A549 (cell line): ENCODE measurements around the gene AUTS2. TPM values are rescaled to one million over a fixed set of nuclear protein-coding genes. Genes with fewer than 3 reads are reported as not detected.

Experiments
- ATAC-seq, 2 experiments: fragments of 200-7000 bp in 1 of 2; fragments of >200 bp in 1 of 2; cut with Nextera tagmentation in 1 of 2; cut with Tn5 transposase in 1 of 2; 3 replicates each; pipeline versions ENCODE4 v1.8.0 to v1.9.1; 2018 to 2020; ENCODE audit warnings: mild to moderate bottlenecking in 1 of 2, moderate library complexity in 1 of 2
- CTCF ChIA-PET: fragments of 300-600 bp; sonication (Branson Sonifier 250); formaldehyde crosslinking; extraction: SDS; loops from one replicate; lab custom pipeline; 2021; ENCODE audit warnings: antibody characterized with exemption, inconsistent platforms; lab: Yijun Ruan, JAX
- POLR2A ChIA-PET: fragments of 350-600 bp; formaldehyde crosslinking; extraction: SDS; loops from one replicate; lab custom pipeline; 2021; ENCODE audit warnings: antibody characterized with exemption, inconsistent platforms; lab: Yijun Ruan, JAX
- DNase-seq, 2 experiments: peaks; one replicate each; pipeline versions ENCODE4 v3.0.0 to v3.0.0-alpha.2; 2011 to 2016; ENCODE audit warnings: low read depth in 1 of 2, low spot score in 1 of 2
- FAIRE-seq: peaks from 2 replicates; lab custom pipeline; 2011; peaks lifted over from hg19 to GRCh38; lab: Jason Lieb, UNC
- H3K27ac ChIP-seq, 2 experiments: fragments of >200 bp; sonication (Bioruptor Twin); formaldehyde crosslinking; 3 replicates each; pipeline ENCODE4 v1.5.1; 2016 to 2017
- H3K4me1 ChIP-seq: fragments of >200 bp; sonication (Bioruptor Twin); formaldehyde crosslinking; 3 replicates; pipeline ENCODE4 v1.6.1; 2016
- H3K4me2 ChIP-seq: fragments of >200 bp; sonication (Bioruptor Twin); formaldehyde crosslinking; 3 replicates; pipeline ENCODE4 v1.6.1; 2016
- H3K4me3 ChIP-seq: fragments of >200 bp; sonication (Bioruptor Twin); formaldehyde crosslinking; 3 replicates; pipeline ENCODE4 v1.5.1; 2016
- H3K9me3 ChIP-seq: fragments of >200 bp; sonication (Bioruptor Twin); formaldehyde crosslinking; 3 replicates; pipeline ENCODE4 v1.6.1; 2016
- ATOH8 ChIP-seq: fragments of 250-450 bp; sonication (Bioruptor Pico); IDR thresholded peaks from 2 replicates; pipeline ENCODE4 v1.5.0; 2020; ENCODE audit warnings: low read depth, mild to moderate bottlenecking, moderate library complexity
- CBX2 ChIP-seq: fragments of 200-600 bp; sonication (generic); IDR thresholded peaks from 2 replicates; pipeline ENCODE4 v1.6.1; 2016; ENCODE audit warnings: low read depth, mild to moderate bottlenecking, borderline replicate concordance
- CEBPB ChIP-seq, 2 experiments: fragments of >200 bp in 1 of 2; sonication (Bioruptor Twin) in 1 of 2; formaldehyde crosslinking in 1 of 2; IDR thresholded peaks; 2 replicates each; pipeline ENCODE4 v1.6.1; 2012 to 2016
- EHF ChIP-seq: fragments of 250-450 bp; sonication (Bioruptor Pico); IDR thresholded peaks from 2 replicates; pipeline ENCODE4 v1.5.0; 2020; ENCODE audit warnings: mild to moderate bottlenecking
- FOSB ChIP-seq: fragments of 250-450 bp; sonication (Bioruptor Pico); IDR thresholded peaks from 2 replicates; pipeline ENCODE4 v1.5.0; 2020; ENCODE audit warnings: mild to moderate bottlenecking, moderate library complexity
- FOSL2 ChIP-seq, 2 experiments: fragments of 450-650 bp in 1 of 2; fragments of >200 bp in 1 of 2; sonication (Bioruptor Twin) in 1 of 2; formaldehyde crosslinking; IDR thresholded peaks; 2 replicates each; pipeline versions ENCODE4 v1.5.0 to v1.6.1; 2016 to 2020; ENCODE audit warnings: mild to moderate bottlenecking in 1 of 2, moderate library complexity in 1 of 2
- HMGXB4 ChIP-seq: fragments of 250-450 bp; sonication (Bioruptor Pico); IDR thresholded peaks from 2 replicates; pipeline ENCODE4 v1.5.0; 2021; ENCODE audit warnings: mild to moderate bottlenecking, moderate library complexity, borderline replicate concordance
- JUNB ChIP-seq: fragments of >200 bp; sonication (Bioruptor Twin); formaldehyde crosslinking; IDR thresholded peaks from 2 replicates; pipeline ENCODE4 v1.6.1; 2016
- MAFK ChIP-seq: fragments of 450-650 bp; IDR thresholded peaks from 2 replicates; pipeline ENCODE4 v1.6.1; 2014; ENCODE audit not compliant: partially characterized antibody
- NPAS2 ChIP-seq: fragments of 250-450 bp; sonication (Bioruptor Pico); IDR thresholded peaks from 2 replicates; pipeline ENCODE4 v1.8.0; 2022; ENCODE audit warnings: mild to moderate bottlenecking, moderate library complexity, borderline replicate concordance
- NR3C1 ChIP-seq: fragments of >200 bp; sonication (Bioruptor Twin); formaldehyde crosslinking; IDR thresholded peaks from 3 replicates; pipeline ENCODE4 v1.6.1; 2017
- RARB ChIP-seq: fragments of 250-450 bp; sonication (Bioruptor Pico); IDR thresholded peaks from 2 replicates; pipeline ENCODE4 v1.8.0; 2021; ENCODE audit warnings: mild to moderate bottlenecking, moderate library complexity
- RFX5 ChIP-seq: fragments of 450-650 bp; IDR thresholded peaks from 2 replicates; pipeline ENCODE4 v1.7.1; 2014; ENCODE audit warnings: antibody characterized with exemption, mild to moderate bottlenecking, moderate library complexity
- WGBS: methylation state at CpG from one replicate; pipeline ENCODE4 v1.1.6; 2017; ENCODE audit errors: missing lambda C conversion rate; 5-methylcytosine and 5-hydroxymethylcytosine counted together
- polyA plus RNA-seq, 4 experiments: library from polyadenylated mRNA; depleted of rRNA in 3 of 4; stranded (reverse); fragments of >200 nt; fragmentation: RNase III in 1 of 4; extraction: RNeasy Plus Mini Kit Qiagen cat#74134 plus additional on column Dnase treatment in 1 of 4; gene quantifications; 2 replicates in 3 of 4; 3 replicates in 1 of 4; pipeline ENCODE4 v1.2.3, GENCODE V29; 2011 to 2017
- TF ChIP-seq, protein P1 (sequence below): fragments of >200 bp; sonication (Bioruptor Twin); formaldehyde crosslinking; IDR thresholded peaks from 2 replicates; pipeline ENCODE4 v1.6.1; 2016

AUTS2 gene
- polyA plus RNA-seq, 2 of the 4 experiments (the other 2 are of a cell fraction): 1.6 to 3.6 TPM

DNA sequence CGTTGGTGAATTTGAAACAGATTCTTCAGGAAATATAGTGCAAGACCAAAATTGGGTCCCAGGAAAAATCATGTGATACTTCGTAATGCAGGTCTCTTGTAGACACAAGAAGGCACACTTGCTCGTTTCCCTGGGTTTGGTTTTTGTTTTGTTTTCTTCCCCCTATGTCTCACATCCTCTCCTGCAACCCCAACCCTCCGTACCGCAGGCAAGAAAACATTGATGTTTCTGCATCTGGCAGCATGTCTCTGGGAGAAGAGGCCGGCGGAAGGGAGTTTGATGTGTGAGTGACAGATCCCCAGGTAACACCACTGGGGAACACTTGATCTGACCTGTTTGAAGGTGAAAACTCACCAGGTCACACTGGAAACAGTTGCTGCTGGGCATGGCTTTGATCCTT, 718.5 kb downstream of the AUTS2 start:
- Histone ChIP-seq H3K4me3 (no peak overlapping the region), H3K9me3 (no peaks in the 10 kb centered on the region)
- no peak for ATAC-seq
- TF ChIP-seq CEBPB (IDR thresholded peaks at IDR 0.05): no peak
- TF ChIP-seq, all 56 proteins: peak for 0
- peaks cover 27% of the 10 kb centered on the region for H3K4me1 ChIP-seq
- CTCF ChIA-PET: interaction anchor here (0.6 kb wide), 1 partner anchor 213 kb away, joined by 3 read pairs; no protein-coding TSS in a partner anchor
- 19% methylated on average over 7 of the region's 7 CpGs for WGBS
- peak overlapping the region in 1 of 2 experiments; percentile 31; a peak in 2 of 6 replicates for H3K27ac ChIP-seq
- FAIRE-seq: no peak
- POLR2A ChIA-PET: no interaction called here
- peak in 1 of 2 experiments; percentile 4 for DNase-seq
- peak overlapping the region; percentile 63 for H3K4me2 ChIP-seq

DNA sequence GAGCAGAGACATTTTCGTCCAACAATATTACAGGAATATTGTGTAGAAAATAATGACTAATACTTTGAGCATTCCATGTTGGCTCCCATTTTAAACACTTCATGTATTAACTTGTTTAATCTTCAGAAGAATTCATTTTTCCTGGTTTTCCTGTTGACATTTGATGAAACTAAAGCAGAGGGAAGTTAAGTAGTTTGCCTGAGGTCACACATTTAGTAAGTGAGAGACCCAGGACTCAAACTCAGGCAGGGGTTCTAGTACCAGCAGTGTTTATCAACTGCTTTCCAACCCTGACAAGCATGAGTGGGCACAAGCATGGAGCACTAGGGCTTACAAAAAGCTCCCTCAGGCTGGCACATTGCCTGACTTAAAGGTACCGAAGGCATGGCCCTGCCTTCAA, 719.1 kb downstream of the AUTS2 start:
- POLR2A ChIA-PET: no interaction called here
- H3K4me1 ChIP-seq: peaks cover 27% of the 10 kb centered on the region
- ATAC-seq: peak in 1 of 2 experiments; percentile 44; a peak in 1 of 6 replicates
- CTCF ChIA-PET: no interaction called here
- H3K9me3 ChIP-seq: no peaks in the 10 kb centered on the region
- peak overlapping the region; percentile 63 for H3K4me2 ChIP-seq
- TF ChIP-seq FOSL2 (IDR thresholded peaks at IDR 0.05): no peak
- TF ChIP-seq FOSL2 (CRISPR knock-in tag; IDR thresholded peaks at IDR 0.05): peak; percentile 22; the same call in 1 of the 2 replicates
- TF ChIP-seq JUNB: peak; percentile 46; the same call in 1 of the 2 replicates
- no peak for TF ChIP-seq CBX2
- no peak for TF ChIP-seq FOSB (CRISPR knock-in tag)
- no peak for TF ChIP-seq NR3C1
- TF ChIP-seq, all 56 proteins: peak for 2
- Histone ChIP-seq H3K27ac (peak overlapping the region in 1 of 2 experiments; percentile 46; a peak in 2 of 6 replicates), H3K4me3 (no peak overlapping the region)
- 0% methylated on average over 2 of the region's 2 CpGs for WGBS
- DNase-seq: peak in 1 of 2 experiments; percentile 14
- no peak for FAIRE-seq

DNA sequence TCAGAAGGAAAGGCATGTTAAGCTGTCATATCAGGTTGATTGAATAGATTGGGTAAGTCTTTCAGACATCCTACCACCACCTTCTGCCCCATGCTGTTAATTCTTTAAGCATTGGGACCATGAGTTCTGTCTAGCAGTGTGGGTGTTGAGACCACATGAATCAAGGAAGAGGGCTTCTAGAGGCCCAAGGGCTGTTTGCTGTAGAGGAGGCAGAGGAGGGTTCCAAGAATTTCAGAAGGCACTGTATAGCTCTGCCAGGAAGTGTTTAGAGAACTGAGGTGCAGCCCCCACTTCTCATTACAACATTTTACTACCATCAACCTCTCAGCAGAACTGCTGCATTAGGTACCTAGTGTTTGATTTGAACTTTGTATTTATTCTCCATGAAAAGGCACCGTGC, 720.2 kb downstream of the AUTS2 start:
- FAIRE-seq (no peak), ATAC-seq (no peak), DNase-seq (no peak)
- Histone ChIP-seq H3K9me3 (no peaks in the 10 kb centered on the region), H3K4me2 (peak overlapping the region; percentile 24; the same call in 1 of the 3 replicates), H3K27ac (peak overlapping the region in 1 of 2 experiments; percentile 29; a peak in 2 of 6 replicates), H3K4me3 (no peak overlapping the region), H3K4me1 (peaks cover 27% of the 10 kb centered on the region)
- ChIA-PET POLR2A (no interaction called here), CTCF (no interaction called here)
- WGBS: 9% methylated on average over 1 of the region's 1 CpG
- no peak for TF ChIP-seq RARB (CRISPR knock-in tag)
- TF ChIP-seq ATOH8 (CRISPR knock-in tag): no peak
- TF ChIP-seq RFX5: no peak
- TF ChIP-seq, protein P1, sequence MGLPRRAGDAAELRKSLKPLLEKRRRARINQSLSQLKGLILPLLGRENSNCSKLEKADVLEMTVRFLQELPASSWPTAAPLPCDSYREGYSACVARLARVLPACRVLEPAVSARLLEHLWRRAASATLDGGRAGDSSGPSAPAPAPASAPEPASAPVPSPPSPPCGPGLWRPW: no peak
- no peak for TF ChIP-seq EHF (CRISPR knock-in tag)
- no peak for TF ChIP-seq NPAS2 (CRISPR knock-in tag)

DNA sequence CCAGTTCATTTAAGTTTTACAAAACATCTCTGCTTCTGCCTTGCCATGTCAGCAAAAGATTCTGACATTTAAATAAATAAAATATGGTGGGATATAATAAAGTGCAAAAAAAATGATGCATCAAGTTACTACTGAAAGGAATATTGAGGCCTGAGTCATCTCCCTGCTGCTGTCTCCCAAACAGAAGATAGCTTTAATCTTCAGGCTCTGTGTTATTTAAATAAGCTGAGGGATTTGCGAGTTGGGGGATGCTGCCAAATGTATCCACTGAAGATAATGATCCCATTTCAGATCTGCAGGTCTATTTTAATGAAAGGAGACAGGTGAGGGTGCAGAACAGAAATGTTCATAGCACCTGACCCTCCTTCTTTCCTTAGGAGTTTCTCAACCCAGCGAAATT, 720.8 kb downstream of the AUTS2 start:
- Histone ChIP-seq H3K4me2 (peak overlapping the region; percentile 24; the same call in 1 of the 3 replicates), H3K27ac (no peak overlapping the region), H3K4me3 (no peak overlapping the region), H3K4me1 (peaks cover 27% of the 10 kb centered on the region), H3K9me3 (no peaks in the 10 kb centered on the region)
- ATAC-seq: no peak
- ChIA-PET POLR2A (no interaction called here), CTCF (no interaction called here)
- peak; percentile 16 for TF ChIP-seq MAFK
- no peak for TF ChIP-seq HMGXB4 (CRISPR knock-in tag)
- no peak for DNase-seq
- WGBS: 14% methylated on average over 2 of the region's 2 CpGs
- no peak for FAIRE-seq
